Cardiac muscle cell (in vitro differentiated cells and primary cell): ENCODE measurements around the gene EIF4G3. TPM values are rescaled to one million over a fixed set of nuclear protein-coding genes. Genes with fewer than 3 reads are reported as not detected.

Experiments used
- DNase-seq, 2 donors: peaks; one replicate each; pipeline versions ENCODE4 v3.0.0 to v3.0.0-alpha.2; 2010 to 2017; ENCODE audit warnings: low read depth in 1 of 2, low spot score in 1 of 2
- H3K27ac ChIP-seq: fragments of 200-600 bp; sonication (generic); 2 replicates; pipeline ENCODE4 v1.5.1; 2016
- H3K27me3 ChIP-seq: fragments of 200-600 bp; sonication (generic); 2 replicates; pipeline ENCODE4 v1.6.0; 2016; ENCODE audit warnings: control low read depth
- H3K36me3 ChIP-seq: fragments of 200-600 bp; sonication (generic); 2 replicates; pipeline ENCODE4 v1.5.1; 2016; ENCODE audit warnings: control low read depth
- H3K4me1 ChIP-seq: fragments of 200-600 bp; sonication (generic); 2 replicates; pipeline ENCODE4 v1.8.1; 2017; ENCODE audit warnings: low read depth, mild to moderate bottlenecking, mixed run types
- H3K4me3 ChIP-seq: fragments of 200-600 bp; sonication (generic); 2 replicates; pipeline ENCODE4 v1.5.1; 2016; ENCODE audit warnings: mild to moderate bottlenecking
- H3K9me3 ChIP-seq: fragments of 200-600 bp; sonication (generic); 2 replicates; pipeline ENCODE4 v1.5.1; 2017; ENCODE audit warnings: low read depth, mild to moderate bottlenecking, control low read depth
- polyA plus RNA-seq: library from polyadenylated mRNA; unstranded; fragments of >200 nt; fragmentation: Nextera tagmentation; extraction: Ambion mirVana; gene quantifications from 2 replicates; pipeline ENCODE4 v1.2.1, GENCODE V29; 2016
- total RNA-seq: library from RNA; depleted of rRNA; stranded (reverse); fragments of >200 nt; gene quantifications from 2 replicates; pipeline ENCODE4 v1.2.3, GENCODE V29; 2016
- TF ChIP-seq, protein P1 (sequence below): IDR thresholded peaks from 2 replicates; pipeline ENCODE4 v1.5.1; 2012; ENCODE audit warnings: low read depth, mild to moderate bottlenecking, low read length

EIF4G3 gene
- total and polyA plus RNA-seq, 2 experiments from 2014 or later = 37.8 to 55.3 TPM

DNA sequence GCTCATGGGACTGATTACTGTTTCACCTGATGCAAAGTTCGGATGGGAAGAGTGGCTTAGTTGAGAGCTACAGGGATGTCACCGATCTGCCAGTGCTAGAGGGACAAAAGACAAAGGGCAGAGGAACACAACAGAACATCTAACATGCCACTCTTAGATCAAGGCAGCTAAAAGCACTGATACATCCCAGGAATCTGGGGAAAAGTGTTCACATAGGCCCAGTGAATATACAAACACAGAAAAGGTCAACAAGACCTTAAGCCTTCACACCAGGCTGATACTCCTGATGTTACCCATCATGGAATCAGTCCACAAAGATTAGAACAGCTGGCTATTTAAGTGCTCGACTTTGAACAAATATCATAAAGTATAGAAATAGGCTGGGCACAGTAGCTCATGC is 163.2 kb downstream of the EIF4G3 start:
- TF ChIP-seq, protein P1, sequence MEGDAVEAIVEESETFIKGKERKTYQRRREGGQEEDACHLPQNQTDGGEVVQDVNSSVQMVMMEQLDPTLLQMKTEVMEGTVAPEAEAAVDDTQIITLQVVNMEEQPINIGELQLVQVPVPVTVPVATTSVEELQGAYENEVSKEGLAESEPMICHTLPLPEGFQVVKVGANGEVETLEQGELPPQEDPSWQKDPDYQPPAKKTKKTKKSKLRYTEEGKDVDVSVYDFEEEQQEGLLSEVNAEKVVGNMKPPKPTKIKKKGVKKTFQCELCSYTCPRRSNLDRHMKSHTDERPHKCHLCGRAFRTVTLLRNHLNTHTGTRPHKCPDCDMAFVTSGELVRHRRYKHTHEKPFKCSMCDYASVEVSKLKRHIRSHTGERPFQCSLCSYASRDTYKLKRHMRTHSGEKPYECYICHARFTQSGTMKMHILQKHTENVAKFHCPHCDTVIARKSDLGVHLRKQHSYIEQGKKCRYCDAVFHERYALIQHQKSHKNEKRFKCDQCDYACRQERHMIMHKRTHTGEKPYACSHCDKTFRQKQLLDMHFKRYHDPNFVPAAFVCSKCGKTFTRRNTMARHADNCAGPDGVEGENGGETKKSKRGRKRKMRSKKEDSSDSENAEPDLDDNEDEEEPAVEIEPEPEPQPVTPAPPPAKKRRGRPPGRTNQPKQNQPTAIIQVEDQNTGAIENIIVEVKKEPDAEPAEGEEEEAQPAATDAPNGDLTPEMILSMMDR = no peak
- DNase-seq = no peak
- H3K27ac ChIP-seq = peak overlapping the region; percentile 84

DNA sequence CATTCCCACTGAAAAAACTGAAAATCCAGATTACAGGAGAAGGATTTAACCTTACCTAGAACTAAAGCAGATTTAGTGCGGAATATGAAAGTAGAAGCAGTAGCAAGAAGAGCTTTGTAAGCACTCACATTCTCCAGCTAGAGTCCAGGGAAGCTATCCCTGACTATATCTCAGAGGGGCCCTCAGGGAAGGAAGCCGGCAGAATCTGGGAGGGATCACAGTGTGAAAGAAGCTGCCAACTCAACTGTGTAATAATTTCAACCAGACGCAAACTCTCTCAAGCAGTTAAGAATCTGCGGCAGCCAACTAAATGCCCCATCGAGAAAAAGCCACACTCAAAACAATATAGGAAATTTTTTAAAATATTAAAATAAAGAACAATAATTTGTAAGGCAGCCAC is 163.8 kb downstream of the EIF4G3 start:
- H3K27me3 ChIP-seq = no peaks in the 10 kb centered on the region
- DNase-seq = peak; percentile 56 to 62
- H3K36me3 ChIP-seq = no peaks in the 10 kb centered on the region
- H3K4me3 ChIP-seq = no peak overlapping the region
- H3K27ac ChIP-seq = peak overlapping the region; percentile 84
- H3K9me3 ChIP-seq = no peaks in the 10 kb centered on the region
- TF ChIP-seq, protein P1 = no peak
- peaks cover 13% of the 10 kb centered on the region for H3K4me1 ChIP-seq

More for the DNA sequence above, 163.2 kb downstream of the EIF4G3 start:
- Histone ChIP-seq H3K27me3 (no peaks in the 10 kb centered on the region), H3K4me1 (peaks cover 13% of the 10 kb centered on the region), H3K4me3 (no peak overlapping the region), H3K9me3 (no peaks in the 10 kb centered on the region), H3K36me3 (no peaks in the 10 kb centered on the region)

DNA sequence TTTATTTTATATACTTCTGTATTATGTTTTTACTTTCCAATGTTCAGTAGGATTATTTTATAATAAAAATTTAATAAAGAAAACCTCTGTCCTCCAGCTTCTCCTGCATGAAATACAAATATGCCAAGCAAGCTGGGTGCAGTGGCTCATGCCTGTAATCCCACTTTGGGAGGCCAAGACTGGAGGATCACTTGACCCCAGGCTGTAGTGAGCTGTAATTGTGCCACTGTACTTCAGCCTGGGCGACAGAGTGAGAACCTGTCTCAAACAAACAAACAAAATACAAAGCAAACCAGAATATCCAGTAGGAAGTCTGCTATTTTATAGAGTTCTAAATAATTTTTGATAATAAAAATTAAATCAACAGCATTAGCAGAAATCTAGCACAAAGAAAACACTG is 168.8 kb downstream of the EIF4G3 start:
- DNase-seq = no peak
- Histone ChIP-seq H3K27ac (no peak overlapping the region), H3K4me1 (peaks cover 17% of the 10 kb centered on the region), H3K9me3 (no peaks in the 10 kb centered on the region), H3K36me3 (no peaks in the 10 kb centered on the region), H3K27me3 (no peaks in the 10 kb centered on the region), H3K4me3 (no peak overlapping the region)
- TF ChIP-seq, protein P1 = no peak

DNA sequence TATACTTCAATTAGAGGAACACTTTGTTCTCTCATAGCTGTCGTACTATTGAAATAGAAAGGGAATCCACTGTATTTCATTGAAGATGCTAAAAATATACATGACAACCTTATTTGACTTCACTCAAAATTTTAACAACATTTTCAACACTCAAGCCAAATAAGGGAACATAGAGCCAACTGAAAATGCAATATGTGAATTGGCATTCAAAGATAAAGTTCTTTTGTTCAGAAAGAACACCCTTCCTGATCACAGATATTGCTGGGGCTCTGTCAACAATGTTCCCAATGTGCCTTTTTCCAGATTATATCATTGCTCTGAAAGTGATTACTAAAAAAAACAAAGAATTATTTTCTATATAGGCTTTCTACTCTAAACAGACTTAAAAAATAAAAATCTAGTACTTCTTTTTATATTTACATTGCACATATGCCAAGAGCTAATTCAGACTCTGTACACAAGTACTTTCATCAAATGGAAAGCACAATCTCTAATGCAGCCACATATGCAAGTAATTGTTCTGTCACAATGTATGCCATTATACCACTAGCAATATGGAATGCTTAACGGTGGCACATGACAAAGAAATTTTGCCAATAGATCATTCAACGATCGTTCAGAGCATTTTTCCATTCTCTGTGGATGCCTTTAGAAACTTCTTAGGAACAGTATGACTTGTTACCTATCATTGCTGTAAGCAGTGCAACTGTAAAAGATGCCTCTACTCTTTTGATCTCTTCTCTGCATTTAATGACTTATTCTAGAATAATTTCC is 171.0 kb downstream of the EIF4G3 start:
- DNase-seq = no peak
- Histone ChIP-seq H3K27me3 (no peaks in the 10 kb centered on the region), H3K36me3 (no peaks in the 10 kb centered on the region), H3K27ac (no peak overlapping the region), H3K4me3 (no peak overlapping the region), H3K4me1 (peaks cover 13% of the 10 kb centered on the region), H3K9me3 (no peaks in the 10 kb centered on the region)
- TF ChIP-seq, protein P1 = no peak

DNA sequence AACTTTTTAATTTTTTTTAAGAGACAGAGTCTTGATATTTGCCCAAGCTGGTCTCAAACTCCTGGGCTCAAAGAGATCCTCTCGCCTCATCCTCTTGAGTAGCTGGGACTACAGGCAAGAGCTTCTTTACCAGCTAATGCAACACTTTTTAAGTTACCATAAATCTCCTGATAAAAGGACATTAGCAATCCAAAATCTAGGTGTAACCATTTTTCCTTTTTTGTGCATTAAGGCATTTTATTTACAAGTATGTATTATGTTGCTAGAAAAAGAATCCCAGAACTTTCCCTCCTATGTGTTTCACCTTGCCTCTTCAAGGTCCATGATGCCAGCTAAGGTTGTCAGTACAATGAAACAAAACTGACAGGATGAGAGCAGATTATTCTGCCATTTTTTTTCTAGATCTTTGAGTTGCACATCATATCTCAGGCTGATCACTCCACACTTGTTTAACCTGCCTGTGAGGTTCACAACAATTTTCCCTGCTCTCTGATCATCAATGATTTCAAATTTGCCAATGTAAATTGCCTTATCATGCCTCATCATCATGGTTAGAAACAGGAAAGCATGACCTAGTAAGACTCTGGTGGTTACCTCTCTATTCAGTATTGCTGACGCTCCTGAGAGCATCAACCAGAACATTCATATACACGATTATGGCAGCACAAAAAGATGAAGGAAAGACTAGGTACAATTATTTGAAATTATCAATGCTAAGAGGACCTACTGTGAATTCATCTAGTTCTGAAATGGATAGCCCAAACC is 173.2 kb downstream of the EIF4G3 start:
- Histone ChIP-seq H3K4me3 (no peak overlapping the region), H3K27me3 (no peaks in the 10 kb centered on the region), H3K9me3 (no peaks in the 10 kb centered on the region), H3K27ac (no peak overlapping the region), H3K4me1 (peaks cover 13% of the 10 kb centered on the region), H3K36me3 (no peaks in the 10 kb centered on the region)
- TF ChIP-seq, protein P1 = no peak
- DNase-seq = no peak
